ENCODE measurements around the gene FIP1L1. TPM values are rescaled to one million over a fixed set of nuclear protein-coding genes. Genes with fewer than 3 reads are reported as not detected.

Gene FIP1L1
- polyA plus RNA-seq, 1 of the 3 experiments (the other 2 are of a cell fraction), result 20.3 TPM

DNA sequence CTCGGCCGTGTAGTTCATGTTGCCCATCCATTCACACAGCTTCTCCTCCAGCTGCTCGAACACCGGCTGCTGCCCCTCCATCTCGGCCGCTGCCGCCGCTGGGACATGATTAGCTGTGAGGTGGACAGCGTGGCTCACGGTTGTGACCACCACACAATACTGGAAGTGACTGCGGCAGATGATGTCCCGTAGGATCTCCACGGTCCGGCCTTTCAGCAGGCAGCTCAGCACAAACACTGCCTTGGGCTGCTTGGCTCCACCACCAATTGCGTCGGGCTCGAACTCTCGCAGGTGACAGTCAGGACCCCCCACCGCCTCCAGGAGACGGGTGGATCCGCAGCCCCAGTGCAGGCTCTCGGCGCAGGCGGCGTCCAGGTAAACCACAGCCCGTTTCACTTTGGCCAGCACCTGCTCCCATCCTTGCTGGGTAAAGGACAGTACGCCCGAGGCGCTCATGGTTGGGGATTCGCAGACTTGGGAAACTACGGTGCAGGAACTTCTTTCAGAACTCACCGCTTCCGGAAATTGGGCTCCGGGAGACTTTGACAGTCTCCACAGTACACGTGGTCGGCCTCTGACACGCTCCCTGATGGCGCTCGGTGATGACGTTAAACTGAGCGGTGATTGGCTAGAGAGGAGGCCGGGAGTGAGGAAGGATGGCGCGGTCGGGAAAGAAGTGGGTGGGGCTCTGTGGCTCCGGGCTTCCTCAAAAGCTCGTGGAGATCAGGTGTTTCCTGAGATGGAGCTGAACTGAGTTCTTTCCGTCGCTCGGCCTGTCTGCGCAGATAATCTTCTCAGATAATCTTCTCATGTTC lies 11.7 kb upstream of the FIP1L1 start, which contains the start of gene SCFD2 (continued):
- TF ChIP-seq GATA2 (CRISPR knock-in tag; IDR thresholded peaks at IDR 0.05) (no peak), TAF1 (IDR thresholded peaks at IDR 0.05; ENCODE audit: borderline replicate concordance, low read depth, low read length) (peak; percentile 56), CHD2 (IDR thresholded peaks at IDR 0.05; ENCODE audit: low read length, partially characterized antibody) (peak; percentile 39), RXRA (IDR thresholded peaks at IDR 0.05; ENCODE audit: borderline replicate concordance, low read depth) (no peak), RFX5 (IDR thresholded peaks at IDR 0.05; ENCODE audit: low read length) (peak; percentile 65; the same call in 1 of the 2 replicates), MEF2A (IDR thresholded peaks at IDR 0.05; ENCODE audit: borderline replicate concordance, low read depth) (no peak), FOXJ3 (CRISPR knock-in tag; IDR thresholded peaks at IDR 0.05) (no peak), SIN3A (IDR thresholded peaks at IDR 0.05; ENCODE audit: borderline replicate concordance, low read depth, low read length) (peak; percentile 100), JUND (IDR thresholded peaks at IDR 0.05) (no peak)
- TF ChIP-seq, protein P1, sequence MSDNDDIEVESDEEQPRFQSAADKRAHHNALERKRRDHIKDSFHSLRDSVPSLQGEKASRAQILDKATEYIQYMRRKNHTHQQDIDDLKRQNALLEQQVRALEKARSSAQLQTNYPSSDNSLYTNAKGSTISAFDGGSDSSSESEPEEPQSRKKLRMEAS (IDR thresholded peaks at IDR 0.05; ENCODE audit: low read depth), result peak; percentile 100
- TF ChIP-seq, protein P2, sequence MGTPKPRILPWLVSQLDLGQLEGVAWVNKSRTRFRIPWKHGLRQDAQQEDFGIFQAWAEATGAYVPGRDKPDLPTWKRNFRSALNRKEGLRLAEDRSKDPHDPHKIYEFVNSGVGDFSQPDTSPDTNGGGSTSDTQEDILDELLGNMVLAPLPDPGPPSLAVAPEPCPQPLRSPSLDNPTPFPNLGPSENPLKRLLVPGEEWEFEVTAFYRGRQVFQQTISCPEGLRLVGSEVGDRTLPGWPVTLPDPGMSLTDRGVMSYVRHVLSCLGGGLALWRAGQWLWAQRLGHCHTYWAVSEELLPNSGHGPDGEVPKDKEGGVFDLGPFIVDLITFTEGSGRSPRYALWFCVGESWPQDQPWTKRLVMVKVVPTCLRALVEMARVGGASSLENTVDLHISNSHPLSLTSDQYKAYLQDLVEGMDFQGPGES (IDR thresholded peaks at IDR 0.05; ENCODE audit: low read depth, low read length), result 0 out of 2 replicates have a peak, but pooled peaks have one; percentile 1

DNA sequence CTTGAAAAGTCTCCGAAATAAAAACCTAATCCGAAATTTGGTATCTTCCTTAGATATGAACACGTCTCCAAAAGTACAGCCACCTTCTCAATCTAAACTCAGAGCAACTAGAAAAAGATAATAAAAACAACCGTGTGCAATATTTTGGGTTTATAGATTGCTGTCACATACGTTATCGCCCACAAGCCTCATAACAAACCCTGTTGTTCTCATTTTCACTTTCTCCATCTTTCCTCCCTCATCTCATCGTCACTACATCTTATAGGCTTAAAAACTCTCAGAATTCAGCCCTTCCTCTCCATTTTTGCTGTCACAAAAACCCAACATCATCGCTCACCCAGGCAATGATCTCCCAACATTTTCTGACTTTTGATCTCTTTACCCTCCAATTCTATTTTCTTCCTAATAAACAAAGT lies 11.1 kb upstream of the FIP1L1 start:
- CTCF ChIA-PET, result interaction anchor here (1.5 to 2.1 kb wide), 2 partner anchors 350 to 867 kb away, joined by 5 to 6 read pairs; no protein-coding TSS in a partner anchor
- POLR2A ChIA-PET, result interaction anchor here (1.4 kb wide), 1 partner anchor 11 kb away, joined by 7 read pairs; the partner anchor contains the start of gene FIP1L1
- H3F3A ChIP-seq (replicated peaks; ENCODE audit: insufficient read depth), result no peaks in the 10 kb centered on the region
- H3K36me3 ChIP-seq (replicated peaks in 1 of 2; ENCODE audit: control insufficient read depth in 1 of 2, insufficient read depth in 2 of 2, low read length in 1 of 2), result peaks cover 0 to 5% of the 10 kb centered on the region in 2 experiments
- H3K4me3 ChIP-seq (ENCODE audit: low read depth in 2 of 2, low read length in 1 of 2), result peak overlapping the region; percentile 89 to 98
- peaks cover 41% of the 10 kb centered on the region for H3K79me2 ChIP-seq (ENCODE audit: insufficient read depth)
- DNase-seq, result no peak
- no peaks in the 10 kb centered on the region for H3K9me3 ChIP-seq
- 10% methylated on average over 8 of the region's 8 CpGs for WGBS (ENCODE audit: low lambda C conversion rate)
- H3K27ac ChIP-seq (ENCODE audit: low read depth in 2 of 2, low read length in 1 of 2), result peak overlapping the region; percentile 43 to 83
- TF ChIP-seq NRF1 (IDR thresholded peaks at IDR 0.05; ENCODE audit: low read depth, low read length), result no peak
- no peak for TF ChIP-seq FOXJ3 (CRISPR knock-in tag; IDR thresholded peaks at IDR 0.05)
- TF ChIP-seq, protein P3, sequence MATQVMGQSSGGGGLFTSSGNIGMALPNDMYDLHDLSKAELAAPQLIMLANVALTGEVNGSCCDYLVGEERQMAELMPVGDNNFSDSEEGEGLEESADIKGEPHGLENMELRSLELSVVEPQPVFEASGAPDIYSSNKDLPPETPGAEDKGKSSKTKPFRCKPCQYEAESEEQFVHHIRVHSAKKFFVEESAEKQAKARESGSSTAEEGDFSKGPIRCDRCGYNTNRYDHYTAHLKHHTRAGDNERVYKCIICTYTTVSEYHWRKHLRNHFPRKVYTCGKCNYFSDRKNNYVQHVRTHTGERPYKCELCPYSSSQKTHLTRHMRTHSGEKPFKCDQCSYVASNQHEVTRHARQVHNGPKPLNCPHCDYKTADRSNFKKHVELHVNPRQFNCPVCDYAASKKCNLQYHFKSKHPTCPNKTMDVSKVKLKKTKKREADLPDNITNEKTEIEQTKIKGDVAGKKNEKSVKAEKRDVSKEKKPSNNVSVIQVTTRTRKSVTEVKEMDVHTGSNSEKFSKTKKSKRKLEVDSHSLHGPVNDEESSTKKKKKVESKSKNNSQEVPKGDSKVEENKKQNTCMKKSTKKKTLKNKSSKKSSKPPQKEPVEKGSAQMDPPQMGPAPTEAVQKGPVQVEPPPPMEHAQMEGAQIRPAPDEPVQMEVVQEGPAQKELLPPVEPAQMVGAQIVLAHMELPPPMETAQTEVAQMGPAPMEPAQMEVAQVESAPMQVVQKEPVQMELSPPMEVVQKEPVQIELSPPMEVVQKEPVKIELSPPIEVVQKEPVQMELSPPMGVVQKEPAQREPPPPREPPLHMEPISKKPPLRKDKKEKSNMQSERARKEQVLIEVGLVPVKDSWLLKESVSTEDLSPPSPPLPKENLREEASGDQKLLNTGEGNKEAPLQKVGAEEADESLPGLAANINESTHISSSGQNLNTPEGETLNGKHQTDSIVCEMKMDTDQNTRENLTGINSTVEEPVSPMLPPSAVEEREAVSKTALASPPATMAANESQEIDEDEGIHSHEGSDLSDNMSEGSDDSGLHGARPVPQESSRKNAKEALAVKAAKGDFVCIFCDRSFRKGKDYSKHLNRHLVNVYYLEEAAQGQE (IDR thresholded peaks at IDR 0.05; ENCODE audit: low read depth, low read length), result no peak
- TF ChIP-seq, protein P2 (IDR thresholded peaks at IDR 0.05; ENCODE audit: low read depth, low read length), result no peak
- TF ChIP-seq GATA2 (CRISPR knock-in tag; IDR thresholded peaks at IDR 0.05), result no peak
- TF ChIP-seq RFX5 (IDR thresholded peaks at IDR 0.05; ENCODE audit: low read length), result no peak
- TF ChIP-seq YY1 (IDR thresholded peaks at IDR 0.05; ENCODE audit: low read depth), result no peak
- TF ChIP-seq, protein P4, sequence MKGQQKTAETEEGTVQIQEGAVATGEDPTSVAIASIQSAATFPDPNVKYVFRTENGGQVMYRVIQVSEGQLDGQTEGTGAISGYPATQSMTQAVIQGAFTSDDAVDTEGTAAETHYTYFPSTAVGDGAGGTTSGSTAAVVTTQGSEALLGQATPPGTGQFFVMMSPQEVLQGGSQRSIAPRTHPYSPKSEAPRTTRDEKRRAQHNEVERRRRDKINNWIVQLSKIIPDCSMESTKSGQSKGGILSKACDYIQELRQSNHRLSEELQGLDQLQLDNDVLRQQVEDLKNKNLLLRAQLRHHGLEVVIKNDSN (IDR thresholded peaks at IDR 0.05; ENCODE audit: borderline replicate concordance, low read depth), result no peak
- TF ChIP-seq POLR2AphosphoS5 (IDR thresholded peaks at IDR 0.05; ENCODE audit: low read depth, low read length), result no peak
- TF ChIP-seq NFIC (IDR thresholded peaks at IDR 0.05; ENCODE audit: borderline replicate concordance), result no peak
- no peaks in the 10 kb centered on the region for H3K27me3 ChIP-seq (ENCODE audit: insufficient read depth)
- H3K4me1 ChIP-seq (ENCODE audit: control insufficient read depth in 1 of 2, insufficient read depth in 2 of 2, low read depth in 1 of 2, low read length in 1 of 2), result peaks cover 0 to 11% of the 10 kb centered on the region in 2 experiments; a peak in 2 of 4 replicates
- H3K4me2 ChIP-seq, result peak overlapping the region; percentile 91
- no peaks in the 10 kb centered on the region for H3K9me2 ChIP-seq
- peak overlapping the region; percentile 99 for H2AFZ ChIP-seq (ENCODE audit: low read depth)
- peak overlapping the region; percentile 63; the same call in 1 of the 2 replicates for H3K9ac ChIP-seq
- no peaks in the 10 kb centered on the region for H4K20me1 ChIP-seq (ENCODE audit: insufficient read depth)
